Measurements from ENCODE around the gene CD160. TPM values are rescaled to one million over a fixed set of nuclear protein-coding genes. Genes with fewer than 3 reads are reported as not detected.
"Not testable (repeated sequence)": the region's sequence is repeated elsewhere in the genome, so short reads cannot be mapped to it uniquely, and the experiment has no call there.

The CD160 gene
- polyA plus RNA-seq, 3 donors: 0.01 to 1.4 (median 0.16) TPM

DNA sequence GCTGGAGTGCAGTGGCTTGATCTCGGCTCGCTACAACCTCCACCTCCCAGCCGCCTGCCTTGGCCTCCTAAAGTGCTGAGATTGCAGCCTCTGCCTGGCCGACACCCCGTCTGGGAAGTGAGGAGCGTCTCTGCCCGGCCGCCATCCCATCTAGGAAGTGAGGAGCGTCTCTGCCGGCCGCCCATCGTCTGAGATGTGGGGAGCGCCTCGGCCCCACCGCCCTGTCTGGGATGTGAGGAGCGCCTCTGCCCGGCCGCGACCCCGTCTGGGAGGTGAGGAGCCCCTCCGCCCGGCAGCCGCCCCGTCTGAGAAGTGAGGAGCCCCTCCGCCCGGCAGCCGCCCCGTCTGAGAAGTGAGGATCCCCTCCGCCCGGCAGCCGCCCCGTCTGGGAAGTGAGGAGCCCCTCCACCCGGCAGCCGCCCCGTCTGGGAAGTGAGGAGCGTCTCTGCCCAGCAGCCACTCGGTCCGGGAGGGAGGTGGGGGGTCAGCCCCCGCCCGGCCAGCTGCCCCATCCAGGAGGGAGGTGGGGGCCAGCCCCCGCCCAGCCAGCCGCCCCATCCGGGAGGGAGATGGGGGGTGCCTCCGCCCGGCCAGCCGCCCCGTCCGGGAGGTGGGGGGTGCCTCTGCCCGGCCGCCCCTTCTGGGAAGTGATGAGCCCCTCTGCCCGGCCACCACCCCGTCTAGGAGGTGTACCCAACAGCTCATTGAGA, 45.1 kb downstream of the CD160 start:
- DNase-seq; H3K79me2 ChIP-seq (ENCODE audit: insufficient read depth, low read length); H3K27ac ChIP-seq (ENCODE audit: low read depth in 1 of 2, low read length in 2 of 2); H4K20me1 ChIP-seq (ENCODE audit: insufficient read depth, low read length); H3K27ac Mint-ChIP-seq; H2AFZ ChIP-seq (ENCODE audit: insufficient read depth, low read depth, low read length, poor library complexity, severe bottlenecking); H3K27me3 ChIP-seq (ENCODE audit: control insufficient read depth in 2 of 2, insufficient read depth in 2 of 2, low read length in 2 of 2); H3K4me3 ChIP-seq (replicated peaks in 1 of 3; ENCODE audit: low read depth in 2 of 3, low read length in 3 of 3); H3K4me1 ChIP-seq (ENCODE audit: control insufficient read depth in 1 of 2, insufficient read depth in 2 of 2, low read length in 2 of 2); H3K9ac ChIP-seq (ENCODE audit: insufficient read depth, low read length, poor library complexity, severe bottlenecking); intact Hi-C loops (cut with micrococcal nuclease); H3K4me2 ChIP-seq (replicated peaks; ENCODE audit: extremely low read depth, low read length, poor library complexity, severe bottlenecking); H3K27me3 Mint-ChIP-seq (ENCODE audit: low read depth in 3 of 3); H3K4me1 Mint-ChIP-seq; H3K4me3 Mint-ChIP-seq: not testable (repeated sequence)
- Histone ChIP-seq H3K36me3 (replicated peaks in 1 of 2; ENCODE audit: control insufficient read depth in 1 of 2, insufficient read depth in 2 of 2, low read length in 2 of 2) (peaks cover 23 to 62% of the 10 kb centered on the region in 2 donors), H3K9me3 (replicated peaks in 1 of 2; ENCODE audit: control insufficient read depth in 1 of 2, insufficient read depth in 1 of 2, low read length in 2 of 2) (peaks cover 18 to 23% of the 10 kb centered on the region in 2 donors)
- WGBS (ENCODE audit: insufficient coverage): over 99% methylated on average over 17 of the region's 52 CpGs
- peaks cover 52 to 59% of the 10 kb centered on the region in 2 donors for H3K36me3 Mint-ChIP-seq
- H3K9me3 Mint-ChIP-seq: peaks cover 29 to 48% (median 33%) of the 10 kb centered on the region in 7 donors

DNA sequence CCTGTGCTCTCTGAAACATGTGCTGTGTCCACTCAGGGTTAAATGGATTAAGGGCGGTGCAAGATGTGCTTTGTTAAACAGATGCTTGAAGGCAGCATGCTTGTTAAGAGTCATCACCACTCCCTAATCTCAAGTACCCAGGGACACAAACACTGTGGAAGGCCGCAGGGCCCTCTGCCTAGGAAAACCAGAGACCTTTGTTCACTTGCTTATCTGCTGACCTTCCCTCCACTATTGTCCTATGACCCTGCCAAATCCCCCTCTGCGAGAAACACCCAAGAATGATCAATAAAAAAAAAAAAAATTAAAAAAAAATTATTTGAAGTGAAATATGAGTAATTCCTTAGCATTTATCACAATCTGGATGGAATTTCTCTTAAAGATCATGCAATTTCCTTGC, 45.8 kb downstream of the CD160 start:
- H3K4me3 Mint-ChIP-seq: not testable (repeated sequence)

DNA sequence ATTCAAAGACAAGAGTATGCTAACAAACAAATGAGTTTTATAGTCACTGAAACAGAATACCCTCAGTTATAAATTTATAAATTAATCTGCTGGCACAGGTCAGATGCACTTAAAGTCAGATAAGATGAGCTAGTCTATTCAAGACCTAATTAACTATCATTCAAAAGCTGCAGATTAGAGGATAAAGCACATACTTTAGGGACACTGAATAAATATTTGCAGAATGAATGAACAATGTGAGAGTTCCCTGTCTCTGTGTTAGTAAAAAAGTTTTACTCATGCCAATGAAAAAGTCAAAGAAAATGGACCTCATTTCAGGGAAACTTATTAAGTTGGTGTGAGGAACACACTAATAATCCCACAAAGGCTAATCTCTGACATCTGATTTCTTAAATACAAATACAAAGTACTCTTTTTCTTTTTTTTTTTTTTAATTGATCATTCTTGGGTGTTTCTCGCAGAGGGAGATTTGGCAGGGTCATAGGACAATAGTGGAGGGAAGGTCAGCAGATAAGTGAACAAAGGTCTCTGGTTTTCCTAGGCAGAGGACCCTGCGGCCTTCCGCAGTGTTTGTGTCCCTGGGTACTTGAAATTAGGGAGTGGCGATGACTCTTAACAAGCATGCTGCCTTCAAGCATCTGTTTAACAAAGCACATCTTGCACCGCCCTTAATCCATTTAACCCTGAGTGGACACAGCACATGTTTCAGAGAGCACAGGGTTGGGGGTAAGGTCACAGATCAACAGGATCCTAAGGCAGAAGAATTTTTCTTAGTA, 46.5 kb downstream of the CD160 start:
- DNase-seq; H3K27ac Mint-ChIP-seq; H2AFZ ChIP-seq (ENCODE audit: insufficient read depth, low read depth, low read length, poor library complexity, severe bottlenecking); H3K9ac ChIP-seq (ENCODE audit: insufficient read depth, low read length, poor library complexity, severe bottlenecking); intact Hi-C loops (cut with micrococcal nuclease); H3K79me2 ChIP-seq (ENCODE audit: insufficient read depth, low read length); H3K27me3 Mint-ChIP-seq (ENCODE audit: low read depth in 3 of 3); H3K27ac ChIP-seq (ENCODE audit: low read depth in 1 of 2, low read length in 2 of 2); H3K4me1 Mint-ChIP-seq; H3K4me2 ChIP-seq (replicated peaks; ENCODE audit: extremely low read depth, low read length, poor library complexity, severe bottlenecking); H3K27me3 ChIP-seq (ENCODE audit: control insufficient read depth in 2 of 2, insufficient read depth in 2 of 2, low read length in 2 of 2); H3K4me3 ChIP-seq (replicated peaks in 1 of 3; ENCODE audit: low read depth in 2 of 3, low read length in 3 of 3); H3K4me3 Mint-ChIP-seq; H3K4me1 ChIP-seq (ENCODE audit: control insufficient read depth in 1 of 2, insufficient read depth in 2 of 2, low read length in 2 of 2); H4K20me1 ChIP-seq (ENCODE audit: insufficient read depth, low read length): not testable (repeated sequence)
- H3K9me3 ChIP-seq (replicated peaks in 1 of 2; ENCODE audit: control insufficient read depth in 1 of 2, insufficient read depth in 1 of 2, low read length in 2 of 2): peaks cover 13 to 23% of the 10 kb centered on the region in 2 donors
- peaks cover 30 to 65% of the 10 kb centered on the region in 2 donors for H3K36me3 ChIP-seq (replicated peaks in 1 of 2; ENCODE audit: control insufficient read depth in 1 of 2, insufficient read depth in 2 of 2, low read length in 2 of 2)
- Mint-ChIP-seq H3K36me3 (peaks cover 52 to 58% of the 10 kb centered on the region in 2 donors), H3K9me3 (peaks cover 25 to 44% (median 29%) of the 10 kb centered on the region in 7 donors)
- WGBS (ENCODE audit: insufficient coverage): no CpG with 5 or more reads among the region's 5 CpGs

More for the DNA sequence above, 45.8 kb downstream of the CD160 start:
- H3K4me3 ChIP-seq (replicated peaks in 1 of 3; ENCODE audit: low read depth in 2 of 3, low read length in 3 of 3); DNase-seq; H3K27me3 Mint-ChIP-seq (ENCODE audit: low read depth in 3 of 3); H3K9ac ChIP-seq (ENCODE audit: insufficient read depth, low read length, poor library complexity, severe bottlenecking); H3K4me2 ChIP-seq (replicated peaks; ENCODE audit: extremely low read depth, low read length, poor library complexity, severe bottlenecking); intact Hi-C loops (cut with micrococcal nuclease); H3K27ac ChIP-seq (ENCODE audit: low read depth in 1 of 2, low read length in 2 of 2); H3K27ac Mint-ChIP-seq; H3K4me1 Mint-ChIP-seq; H3K4me1 ChIP-seq (ENCODE audit: control insufficient read depth in 1 of 2, insufficient read depth in 2 of 2, low read length in 2 of 2); H3K79me2 ChIP-seq (ENCODE audit: insufficient read depth, low read length); H4K20me1 ChIP-seq (ENCODE audit: insufficient read depth, low read length); H3K27me3 ChIP-seq (ENCODE audit: control insufficient read depth in 2 of 2, insufficient read depth in 2 of 2, low read length in 2 of 2); H2AFZ ChIP-seq (ENCODE audit: insufficient read depth, low read depth, low read length, poor library complexity, severe bottlenecking): not testable (repeated sequence)
- Mint-ChIP-seq H3K9me3 (peaks cover 29 to 48% (median 33%) of the 10 kb centered on the region in 7 donors), H3K36me3 (peaks cover 52 to 63% of the 10 kb centered on the region in 2 donors)
- WGBS (ENCODE audit: insufficient coverage): no CpG with 5 or more reads among the region's 3 CpGs
- Histone ChIP-seq H3K36me3 (replicated peaks in 1 of 2; ENCODE audit: control insufficient read depth in 1 of 2, insufficient read depth in 2 of 2, low read length in 2 of 2) (peaks cover 23 to 63% of the 10 kb centered on the region in 2 donors), H3K9me3 (replicated peaks in 1 of 2; ENCODE audit: control insufficient read depth in 1 of 2, insufficient read depth in 1 of 2, low read length in 2 of 2) (peaks cover 18 to 23% of the 10 kb centered on the region in 2 donors)

DNA sequence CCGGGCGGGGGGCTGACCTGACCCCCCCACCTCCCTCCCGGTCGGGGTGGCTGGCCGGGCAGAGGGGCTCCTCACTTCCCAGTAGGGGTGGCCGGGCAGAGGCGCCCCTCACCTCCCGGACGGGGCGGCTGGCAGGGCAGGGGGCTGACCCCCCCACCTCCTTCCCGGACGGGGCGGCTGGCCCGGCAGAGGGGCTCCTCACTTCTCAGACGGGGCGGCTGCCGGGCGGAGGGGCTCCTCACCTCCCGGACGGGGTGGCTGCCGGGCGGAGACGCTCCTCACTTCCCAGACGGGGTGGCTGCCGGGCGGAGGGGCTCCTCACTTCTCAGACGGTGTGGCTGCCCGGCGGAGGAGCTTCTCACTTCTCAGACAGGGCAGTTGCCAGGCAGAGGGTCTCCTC, 47.6 kb downstream of the CD160 start:
- peaks cover 40 to 66% of the 10 kb centered on the region in 2 donors for H3K36me3 ChIP-seq (replicated peaks in 1 of 2; ENCODE audit: control insufficient read depth in 1 of 2, insufficient read depth in 2 of 2, low read length in 2 of 2)
- Mint-ChIP-seq H3K9me3 (peaks cover 16 to 32% (median 18%) of the 10 kb centered on the region in 7 donors), H3K36me3 (peaks cover 52 to 58% of the 10 kb centered on the region in 2 donors)
- WGBS (ENCODE audit: insufficient coverage): 100% methylated on average over 20 of the region's 29 CpGs
- intact Hi-C loops (cut with micrococcal nuclease); H3K4me3 Mint-ChIP-seq; DNase-seq; H3K9ac ChIP-seq (ENCODE audit: insufficient read depth, low read length, poor library complexity, severe bottlenecking); H2AFZ ChIP-seq (ENCODE audit: insufficient read depth, low read depth, low read length, poor library complexity, severe bottlenecking); H3K4me3 ChIP-seq (replicated peaks in 1 of 3; ENCODE audit: low read depth in 2 of 3, low read length in 3 of 3); H3K27me3 Mint-ChIP-seq (ENCODE audit: low read depth in 3 of 3); H3K4me2 ChIP-seq (replicated peaks; ENCODE audit: extremely low read depth, low read length, poor library complexity, severe bottlenecking); H3K27ac Mint-ChIP-seq; H4K20me1 ChIP-seq (ENCODE audit: insufficient read depth, low read length); H3K79me2 ChIP-seq (ENCODE audit: insufficient read depth, low read length); H3K27me3 ChIP-seq (ENCODE audit: control insufficient read depth in 2 of 2, insufficient read depth in 2 of 2, low read length in 2 of 2); H3K4me1 ChIP-seq (ENCODE audit: control insufficient read depth in 1 of 2, insufficient read depth in 2 of 2, low read length in 2 of 2); H3K4me1 Mint-ChIP-seq; H3K27ac ChIP-seq (ENCODE audit: low read depth in 1 of 2, low read length in 2 of 2): not testable (repeated sequence)
- peaks cover 2 to 14% of the 10 kb centered on the region in 2 donors for H3K9me3 ChIP-seq (replicated peaks in 1 of 2; ENCODE audit: control insufficient read depth in 1 of 2, insufficient read depth in 1 of 2, low read length in 2 of 2)
